ENCODE data around the gene S100A10.

S100A10 gene

GRCh38 chr1:152013664-152014237 is 20.1 kb upstream of the S100A10 start:
- DNase-seq (ENCODE audit: low read depth in 3 of 3), result no peak

- no peak for DNase-seq (ENCODE audit: low read depth in 3 of 3)
These were observed 16.0 kb upstream of the S100A10 start for GRCh38 chr1:152009691-152010090.

GRCh38 chr1:152007047-152007446 is 13.4 kb upstream of the S100A10 start:
- DNase-seq (ENCODE audit: low read depth in 3 of 3), result no peak

GRCh38 chr1:152005360-152005912 is 11.8 kb upstream of the S100A10 start:
- DNase-seq (ENCODE audit: low read depth in 3 of 3), result no peak

- no peak for DNase-seq (ENCODE audit: low read depth in 3 of 3)
These were observed 10.3 kb upstream of the S100A10 start for GRCh38 chr1:152003846-152004442.

GRCh38 chr1:152002960-152003359 is 9.3 kb upstream of the S100A10 start:
- no peak for DNase-seq (ENCODE audit: low read depth in 3 of 3)

GRCh38 chr1:152001631-152002584 is 8.2 kb upstream of the S100A10 start:
- peak in 2 of 3 donors; percentile 56 to 61 for DNase-seq (ENCODE audit: low read depth in 3 of 3)

- no peak for DNase-seq (ENCODE audit: low read depth in 3 of 3)
These were observed 7.4 kb upstream of the S100A10 start for GRCh38 chr1:152000964-152001630.

- no peak for DNase-seq (ENCODE audit: low read depth in 3 of 3)
These were observed 5.1 kb upstream of the S100A10 start for GRCh38 chr1:151998611-151999362.

GRCh38 chr1:151997284-151997570 is 3.6 kb upstream of the S100A10 start:
- no peak for DNase-seq (ENCODE audit: low read depth in 3 of 3)

- DNase-seq (ENCODE audit: low read depth in 3 of 3), result no peak
These were observed 2.1 kb upstream of the S100A10 start for GRCh38 chr1:151995774-151996173.

GRCh38 chr1:151994956-151995355 is 1.3 kb upstream of the S100A10 start:
- DNase-seq (ENCODE audit: low read depth in 3 of 3), result no peak

GRCh38 chr1:151993084-151993733 is 450 bp downstream of the S100A10 start:
- peak in 1 of 3 donors; percentile 34 for DNase-seq (ENCODE audit: low read depth in 3 of 3)

- no peak for DNase-seq (ENCODE audit: low read depth in 3 of 3)
These were observed 1.2 kb downstream of the S100A10 start for GRCh38 chr1:151992303-151993083.

GRCh38 chr1:151991663-151992302 is 1.9 kb downstream of the S100A10 start:
- no peak for DNase-seq (ENCODE audit: low read depth in 3 of 3)

- DNase-seq (ENCODE audit: low read depth in 3 of 3), result no peak
These were observed 2.8 kb downstream of the S100A10 start for GRCh38 chr1:151990856-151991198.

- DNase-seq (ENCODE audit: low read depth in 3 of 3), result no peak
These were observed 3.4 kb downstream of the S100A10 start for GRCh38 chr1:151990058-151990855.

- no peak for DNase-seq (ENCODE audit: low read depth in 3 of 3)
These were observed 4.3 kb downstream of the S100A10 start for GRCh38 chr1:151989211-151989862.

All from stimulated activated CD4-positive, alpha-beta T cell treated with anti-CD3 and anti-CD28 coated beads, TNF-alpha, amount 100 ng/mL, for 48 hours (primary cell).